ENCODE data around the gene MAEA.
"Not testable (repeated sequence)": the region's sequence is repeated elsewhere in the genome, so short reads cannot be mapped to it uniquely, and the experiment has no call there.

The MAEA gene

DNA sequence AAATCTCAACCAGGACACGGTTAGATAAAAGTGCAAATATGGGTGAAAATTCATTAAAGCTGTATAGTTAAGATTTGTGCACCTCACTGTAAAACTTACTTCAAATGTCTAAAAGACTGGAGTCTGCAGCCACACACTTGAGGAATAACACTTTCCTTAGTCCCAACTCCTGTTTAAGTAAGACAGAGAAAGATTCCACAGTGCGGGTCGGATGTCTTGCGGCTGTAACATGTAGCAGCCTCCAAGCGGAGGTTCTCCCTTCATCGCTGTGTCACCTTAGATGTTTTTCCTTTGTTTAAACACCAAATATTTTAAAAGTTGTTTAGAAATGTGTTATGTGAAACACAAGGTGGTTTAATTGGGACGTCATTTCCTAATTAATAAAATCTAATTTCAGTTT lies 905 bp upstream of the MAEA start:
- Histone ChIP-seq H3K36me3 (ENCODE audit: insufficient read depth, low read depth, low read length) (no peaks in the 10 kb centered on the region), H3K27ac (ENCODE audit: low read length) (peak overlapping the region; percentile 97), H3K4me1 (ENCODE audit: insufficient read depth, low read length) (peaks cover 8% of the 10 kb centered on the region), H3K27me3 (ENCODE audit: insufficient read depth, low read length) (no peaks in the 10 kb centered on the region), H3K4me3 (ENCODE audit: low read length) (peak overlapping the region; percentile 96), H3K9me3 (ENCODE audit: insufficient read depth, low read depth, low read length) (peaks cover 18% of the 10 kb centered on the region; the same call in 1 of the 2 replicates), H3K9ac (ENCODE audit: low read depth, low read length) (peak overlapping the region; percentile 97; the same call in 1 of the 2 replicates)

DNA sequence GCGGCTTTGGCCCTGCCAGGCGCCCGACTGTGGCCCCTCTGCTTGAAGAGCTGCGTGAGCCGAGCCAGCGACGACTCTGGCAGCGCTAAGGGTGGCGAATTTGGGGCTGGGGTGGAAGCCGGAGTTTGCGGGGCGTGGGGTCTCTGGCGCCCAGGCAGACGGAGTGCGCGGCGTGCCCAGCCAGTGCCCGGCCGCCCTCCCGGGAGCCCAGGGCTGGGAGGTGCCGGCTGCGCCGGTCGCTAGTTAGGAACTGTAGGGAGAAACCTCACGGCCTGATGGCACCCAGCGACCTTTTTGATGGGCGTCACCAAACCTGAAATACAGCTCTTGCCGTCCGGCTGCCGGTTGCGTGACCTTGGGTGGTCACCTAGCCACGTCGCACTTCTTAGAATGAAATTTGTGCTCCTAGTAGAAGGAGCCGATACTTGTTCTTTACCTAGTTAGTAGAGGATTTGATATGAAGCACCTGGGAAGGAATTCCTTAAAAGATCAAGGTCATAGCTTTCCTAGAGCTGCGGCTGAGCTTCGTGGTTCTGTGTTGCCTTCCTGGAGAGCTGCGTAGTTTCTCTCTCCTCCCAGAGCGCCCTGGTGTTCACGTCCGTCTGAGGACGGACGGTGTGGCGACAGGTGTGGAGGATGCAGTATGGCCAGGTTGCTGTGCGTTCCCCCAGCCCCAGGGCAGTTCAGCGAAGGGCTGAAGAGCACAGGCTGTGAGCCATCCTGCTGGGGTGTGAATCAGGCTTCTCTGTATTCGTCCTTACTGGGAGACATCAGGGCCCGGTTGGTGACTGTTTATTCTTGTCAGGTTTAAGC lies 680 bp downstream of the MAEA start:
- Histone ChIP-seq H3K9me3 (ENCODE audit: insufficient read depth, low read depth, low read length) (peaks cover 11% of the 10 kb centered on the region; the same call in 1 of the 2 replicates), H3K4me1 (ENCODE audit: insufficient read depth, low read length) (peaks cover 8% of the 10 kb centered on the region), H3K36me3 (ENCODE audit: insufficient read depth, low read depth, low read length) (no peaks in the 10 kb centered on the region), H3K27me3 (ENCODE audit: insufficient read depth, low read length) (no peaks in the 10 kb centered on the region), H3K4me3 (ENCODE audit: low read length) (peak overlapping the region; percentile 96), H3K27ac (ENCODE audit: low read length) (peak overlapping the region; percentile 48), H3K9ac (ENCODE audit: low read depth, low read length) (peak overlapping the region; percentile 88)

DNA sequence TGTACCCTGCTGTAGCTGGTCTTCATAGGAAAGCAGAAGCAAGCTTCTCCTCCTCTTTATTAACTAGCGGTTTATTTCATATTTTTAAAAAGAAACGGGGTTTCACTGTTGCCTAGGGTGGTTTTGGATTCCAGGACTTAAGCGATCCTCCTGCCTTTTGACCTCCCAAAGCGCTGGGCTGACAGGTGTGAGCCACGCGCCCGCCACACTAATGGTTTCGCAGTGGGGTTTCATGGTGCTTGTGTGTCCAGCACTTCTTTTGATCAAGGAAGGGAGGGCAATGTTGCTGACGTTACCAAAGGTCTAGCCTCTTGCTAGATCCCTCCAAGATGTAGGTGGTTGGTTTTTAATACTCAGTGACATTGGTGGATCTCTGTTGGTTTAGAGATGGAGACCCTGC lies 1.4 kb downstream of the MAEA start:
- H3K9ac ChIP-seq (ENCODE audit: low read depth, low read length) = peak overlapping the region; percentile 88
- H3K4me3 ChIP-seq (ENCODE audit: low read length) = peak overlapping the region; percentile 96
- peaks cover 8% of the 10 kb centered on the region for H3K4me1 ChIP-seq (ENCODE audit: insufficient read depth, low read length)
- H3K27ac ChIP-seq (ENCODE audit: low read length) = no peak overlapping the region
- peaks cover 4% of the 10 kb centered on the region; the same call in 1 of the 2 replicates for H3K9me3 ChIP-seq (ENCODE audit: insufficient read depth, low read depth, low read length)
- H3K27me3 ChIP-seq (ENCODE audit: insufficient read depth, low read length) = no peaks in the 10 kb centered on the region
- no peaks in the 10 kb centered on the region for H3K36me3 ChIP-seq (ENCODE audit: insufficient read depth, low read depth, low read length)

DNA sequence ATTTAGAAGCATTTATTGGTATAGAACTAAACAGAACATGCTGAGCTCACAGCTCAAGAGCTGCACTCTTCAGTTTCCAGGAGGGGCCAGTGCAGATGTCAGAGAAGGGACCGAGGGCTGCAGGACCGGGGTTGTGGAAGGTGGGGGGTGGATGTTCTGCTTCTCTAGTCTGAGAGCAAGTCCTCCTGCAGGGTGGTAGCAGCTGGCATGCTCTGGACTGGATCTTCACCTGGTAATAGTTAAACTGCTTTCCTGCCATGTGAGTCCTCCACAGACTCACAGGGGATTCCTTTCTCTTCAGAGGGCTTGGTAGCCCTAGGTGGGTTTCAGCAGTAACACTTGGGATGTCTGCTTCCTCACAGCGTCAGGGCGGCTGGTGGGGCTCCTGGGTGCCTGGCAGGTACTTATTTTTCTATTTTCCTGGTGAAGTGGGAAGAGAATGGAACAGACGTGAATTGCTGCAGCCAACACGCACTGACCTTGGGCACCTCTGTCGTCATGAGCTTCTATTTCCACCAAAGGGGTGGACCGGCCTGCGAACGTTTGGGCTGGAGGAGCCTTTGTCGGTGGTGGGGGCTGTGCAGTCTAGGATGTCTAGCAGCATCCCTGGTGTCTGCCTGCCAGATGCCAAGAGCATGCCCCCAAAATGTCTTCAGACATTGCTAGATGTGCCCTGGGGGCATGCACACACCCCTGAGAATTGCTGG lies 2.5 kb downstream of the MAEA start:
- Histone ChIP-seq H3K36me3 (ENCODE audit: insufficient read depth, low read depth, low read length) (0 out of 2 replicates have a peak, but pooled peaks cover 5% of the 10 kb centered on the region), H3K4me3 (ENCODE audit: low read length) (no peak overlapping the region), H3K27me3 (ENCODE audit: insufficient read depth, low read length) (no peaks in the 10 kb centered on the region), H3K27ac (ENCODE audit: low read length) (no peak overlapping the region), H3K9ac (ENCODE audit: low read depth, low read length) (no peak overlapping the region), H3K9me3 (ENCODE audit: insufficient read depth, low read depth, low read length) (no peaks in the 10 kb centered on the region), H3K4me1 (ENCODE audit: insufficient read depth, low read length) (peaks cover 8% of the 10 kb centered on the region)

DNA sequence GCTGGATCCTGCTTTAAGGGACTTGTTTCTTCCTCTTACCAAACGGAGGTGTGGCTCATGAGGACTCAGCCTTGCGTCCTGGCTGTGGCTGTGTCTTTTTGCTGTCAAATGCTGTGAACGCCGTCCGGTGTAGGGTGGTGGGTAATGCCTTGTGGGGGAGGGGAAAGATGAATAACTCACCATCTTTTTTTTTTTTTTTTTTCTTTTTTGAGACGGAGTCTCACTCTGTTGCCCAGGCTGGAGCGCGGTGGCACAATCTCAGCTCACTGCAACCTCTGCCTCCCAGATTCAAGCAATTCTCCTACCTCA lies 3.0 kb downstream of the MAEA start:
- H3K4me3 ChIP-seq (ENCODE audit: low read length); H3K9me3 ChIP-seq (ENCODE audit: insufficient read depth, low read depth, low read length); H3K27me3 ChIP-seq (ENCODE audit: insufficient read depth, low read length); H3K27ac ChIP-seq (ENCODE audit: low read length); H3K9ac ChIP-seq (ENCODE audit: low read depth, low read length): not testable (repeated sequence)
- peaks cover 13% of the 10 kb centered on the region for H3K4me1 ChIP-seq (ENCODE audit: insufficient read depth, low read length)
- 0 out of 2 replicates have a peak, but pooled peaks cover 11% of the 10 kb centered on the region for H3K36me3 ChIP-seq (ENCODE audit: insufficient read depth, low read depth, low read length)

DNA sequence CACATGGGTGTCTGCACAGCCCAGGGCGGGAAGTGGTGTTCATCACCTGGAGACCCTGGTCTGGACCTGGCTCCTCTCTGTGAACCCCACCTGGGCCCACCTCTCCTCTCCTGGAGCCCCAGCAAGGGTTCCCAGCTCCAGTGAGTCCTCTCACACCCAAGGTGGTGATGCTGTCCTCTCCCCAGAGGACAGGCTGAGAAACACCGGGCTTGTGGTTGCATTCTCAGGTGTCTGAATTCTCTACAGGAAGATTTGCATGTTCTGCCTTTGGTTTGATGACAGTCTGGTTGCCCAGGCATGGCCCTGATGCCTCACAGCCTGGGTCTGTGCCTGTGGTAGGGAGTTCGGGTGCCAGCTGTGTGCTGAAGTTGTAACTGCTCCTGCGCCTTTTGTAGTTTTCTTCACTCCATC lies 3.8 kb downstream of the MAEA start:
- H3K9me3 ChIP-seq (ENCODE audit: insufficient read depth, low read depth, low read length) = no peaks in the 10 kb centered on the region
- no peak overlapping the region for H3K9ac ChIP-seq (ENCODE audit: low read depth, low read length)
- H3K27ac ChIP-seq (ENCODE audit: low read length) = no peak overlapping the region
- H3K27me3 ChIP-seq (ENCODE audit: insufficient read depth, low read length) = no peaks in the 10 kb centered on the region
- 0 out of 2 replicates have a peak, but pooled peaks cover 14% of the 10 kb centered on the region for H3K36me3 ChIP-seq (ENCODE audit: insufficient read depth, low read depth, low read length)
- H3K4me1 ChIP-seq (ENCODE audit: insufficient read depth, low read length) = peaks cover 13% of the 10 kb centered on the region
- no peak overlapping the region for H3K4me3 ChIP-seq (ENCODE audit: low read length)

DNA sequence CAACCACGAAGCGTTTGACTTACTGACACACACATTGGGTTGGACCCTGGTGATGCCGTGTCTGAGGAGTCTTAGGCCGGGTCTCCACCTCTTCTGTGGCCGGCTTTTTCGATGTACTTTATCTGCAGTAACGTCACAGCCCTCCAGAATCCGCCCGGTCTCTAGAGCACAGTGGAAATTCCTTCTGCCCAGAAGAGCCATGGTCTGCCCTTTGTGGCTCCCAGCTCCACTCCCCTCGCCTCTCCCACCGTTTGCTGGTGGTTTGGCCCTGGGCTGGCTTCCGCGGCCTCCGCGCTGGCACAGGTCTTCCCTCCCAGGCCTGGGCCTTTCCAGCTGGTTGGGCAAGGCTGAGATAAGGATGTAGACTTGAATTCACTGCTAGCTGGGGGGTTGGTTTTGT lies 4.3 kb downstream of the MAEA start:
- H3K27ac ChIP-seq (ENCODE audit: low read length) = no peak overlapping the region
- H3K36me3 ChIP-seq (ENCODE audit: insufficient read depth, low read depth, low read length) = 0 out of 2 replicates have a peak, but pooled peaks cover 14% of the 10 kb centered on the region
- H3K27me3 ChIP-seq (ENCODE audit: insufficient read depth, low read length) = no peaks in the 10 kb centered on the region
- H3K4me1 ChIP-seq (ENCODE audit: insufficient read depth, low read length) = peaks cover 10% of the 10 kb centered on the region
- no peaks in the 10 kb centered on the region for H3K9me3 ChIP-seq (ENCODE audit: insufficient read depth, low read depth, low read length)
- H3K4me3 ChIP-seq (ENCODE audit: low read length) = no peak overlapping the region
- H3K9ac ChIP-seq (ENCODE audit: low read depth, low read length) = 0 out of 2 replicates have a peak overlapping the region, but pooled peaks have one; percentile 15

DNA sequence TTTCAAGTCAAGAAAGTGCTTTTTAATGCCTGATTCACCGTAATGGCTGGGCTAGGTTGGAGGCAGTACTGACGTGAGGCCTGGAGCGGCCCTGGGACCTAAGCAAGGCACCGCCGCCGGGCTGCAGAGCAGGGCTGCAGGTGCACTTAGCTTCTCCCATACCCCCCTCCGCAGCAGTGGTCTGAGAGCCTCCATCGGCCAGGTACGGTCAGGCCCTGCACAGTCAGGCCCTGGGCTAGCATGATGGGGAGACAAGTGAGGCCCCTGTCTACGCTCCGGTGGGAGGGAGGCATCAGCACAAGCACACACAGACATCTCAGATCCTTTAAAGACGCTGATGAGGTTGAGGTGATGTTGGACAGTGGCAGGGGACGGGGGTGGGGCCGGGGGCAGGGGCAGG lies 4.7 kb downstream of the MAEA start:
- Histone ChIP-seq H3K9me3 (ENCODE audit: insufficient read depth, low read depth, low read length) (no peaks in the 10 kb centered on the region), H3K27ac (ENCODE audit: low read length) (no peak overlapping the region), H3K9ac (ENCODE audit: low read depth, low read length) (0 out of 2 replicates have a peak overlapping the region, but pooled peaks have one; percentile 15), H3K27me3 (ENCODE audit: insufficient read depth, low read length) (no peaks in the 10 kb centered on the region), H3K36me3 (ENCODE audit: insufficient read depth, low read depth, low read length) (0 out of 2 replicates have a peak, but pooled peaks cover 14% of the 10 kb centered on the region), H3K4me1 (ENCODE audit: insufficient read depth, low read length) (peaks cover 10% of the 10 kb centered on the region), H3K4me3 (ENCODE audit: low read length) (no peak overlapping the region)

DNA sequence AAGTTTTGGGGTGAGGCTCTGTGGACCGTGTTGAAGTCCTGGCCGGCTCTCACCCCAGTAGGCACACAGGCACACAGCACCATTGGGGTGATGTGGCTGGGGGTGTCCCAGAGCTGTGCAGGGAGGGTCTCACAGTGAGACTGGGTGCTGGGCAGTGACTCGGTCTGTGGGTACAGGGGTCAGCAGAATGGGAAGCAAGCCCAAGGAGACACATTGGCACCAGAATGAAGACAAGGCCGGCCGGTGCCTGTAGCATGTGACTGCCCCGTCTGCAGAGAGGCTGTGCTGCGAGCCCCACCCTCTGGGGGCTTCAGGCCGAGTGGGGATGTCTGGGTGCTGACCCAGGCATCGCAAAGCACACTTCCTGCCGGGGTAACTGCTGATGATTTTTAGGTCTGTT lies 5.2 kb downstream of the MAEA start:
- H3K27ac ChIP-seq (ENCODE audit: low read length) = no peak overlapping the region
- H3K9me3 ChIP-seq (ENCODE audit: insufficient read depth, low read depth, low read length) = no peaks in the 10 kb centered on the region
- peaks cover 19% of the 10 kb centered on the region for H3K36me3 ChIP-seq (ENCODE audit: insufficient read depth, low read depth, low read length)
- no peak overlapping the region for H3K4me3 ChIP-seq (ENCODE audit: low read length)
- no peak overlapping the region for H3K9ac ChIP-seq (ENCODE audit: low read depth, low read length)
- peaks cover 10% of the 10 kb centered on the region for H3K4me1 ChIP-seq (ENCODE audit: insufficient read depth, low read length)
- H3K27me3 ChIP-seq (ENCODE audit: insufficient read depth, low read length) = no peaks in the 10 kb centered on the region

DNA sequence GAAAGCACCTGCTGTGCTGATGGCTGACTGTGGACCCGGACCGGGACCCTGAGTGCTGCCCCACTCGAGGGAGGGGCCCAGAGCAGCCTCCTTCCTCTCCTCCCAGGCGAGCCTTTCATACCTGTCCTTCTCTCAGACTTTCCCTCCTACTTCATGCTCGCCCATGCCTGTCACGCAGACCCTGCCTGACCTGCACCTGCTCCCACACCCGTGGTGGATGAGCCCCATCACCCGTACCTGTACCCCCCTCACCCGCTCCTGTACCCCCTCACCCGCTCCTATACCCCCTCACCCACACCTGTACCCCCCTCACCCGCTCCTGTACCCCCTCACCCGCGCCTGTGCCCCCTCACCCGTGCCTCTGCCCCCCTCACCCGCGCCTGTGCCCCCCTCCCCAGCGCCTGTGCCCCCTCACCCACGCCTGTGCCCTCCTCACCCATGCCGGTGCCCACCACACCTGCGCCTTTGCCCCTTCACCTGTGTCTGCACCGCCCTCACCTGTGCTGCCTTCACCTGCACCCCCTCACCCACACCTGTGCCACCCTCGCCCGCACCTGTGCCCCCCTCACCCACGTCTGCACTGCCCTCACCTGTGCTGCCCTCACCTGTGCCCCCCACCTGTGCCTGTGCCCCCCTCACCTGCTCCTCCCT lies 5.8 kb downstream of the MAEA start:
- H3K27ac ChIP-seq (ENCODE audit: low read length) = no peak overlapping the region
- peaks cover 10% of the 10 kb centered on the region for H3K4me1 ChIP-seq (ENCODE audit: insufficient read depth, low read length)
- no peaks in the 10 kb centered on the region for H3K9me3 ChIP-seq (ENCODE audit: insufficient read depth, low read depth, low read length)
- H3K36me3 ChIP-seq (ENCODE audit: insufficient read depth, low read depth, low read length) = peaks cover 25% of the 10 kb centered on the region
- no peaks in the 10 kb centered on the region for H3K27me3 ChIP-seq (ENCODE audit: insufficient read depth, low read length)
- no peak overlapping the region for H3K4me3 ChIP-seq (ENCODE audit: low read length)
- no peak overlapping the region for H3K9ac ChIP-seq (ENCODE audit: low read depth, low read length)

DNA sequence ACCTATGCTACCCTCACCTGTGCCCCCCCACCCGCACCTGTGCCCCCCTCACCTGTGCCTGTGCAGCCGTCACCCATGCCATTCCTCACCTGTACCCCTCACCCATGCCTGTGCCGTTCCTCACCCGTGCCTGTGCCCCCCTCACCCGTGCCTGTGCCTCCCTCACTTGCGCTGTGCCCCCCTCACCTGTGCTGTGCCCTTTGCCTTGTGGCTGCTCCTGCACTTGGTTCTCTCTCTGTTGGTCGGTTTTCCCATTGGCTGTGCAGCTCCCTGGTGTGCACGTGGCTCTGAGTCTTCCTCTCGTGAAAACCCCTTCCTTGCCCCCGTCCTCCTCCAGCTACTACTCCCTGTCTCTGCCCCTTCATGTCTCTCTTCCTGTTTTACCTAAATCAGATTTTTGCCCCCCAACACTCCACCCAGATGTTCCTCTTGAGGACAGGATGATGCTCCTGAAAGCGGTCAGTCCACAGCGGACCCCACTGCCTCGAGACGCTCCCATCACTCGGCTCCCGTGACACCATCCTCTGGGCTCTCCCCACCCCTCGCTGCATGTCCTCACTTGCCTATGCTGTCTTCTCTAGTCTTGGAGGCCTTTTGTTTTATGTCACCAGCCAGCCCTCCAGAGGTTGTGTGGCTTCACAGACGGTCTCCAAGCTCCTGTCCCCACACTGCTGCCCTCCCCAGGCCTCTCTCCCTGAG lies 6.8 kb downstream of the MAEA start:
- Histone ChIP-seq H3K27ac (ENCODE audit: low read length) (no peak overlapping the region), H3K36me3 (ENCODE audit: insufficient read depth, low read depth, low read length) (peaks cover 34% of the 10 kb centered on the region), H3K4me3 (ENCODE audit: low read length) (no peak overlapping the region), H3K9ac (ENCODE audit: low read depth, low read length) (no peak overlapping the region), H3K27me3 (ENCODE audit: insufficient read depth, low read length) (no peaks in the 10 kb centered on the region), H3K9me3 (ENCODE audit: insufficient read depth, low read depth, low read length) (no peaks in the 10 kb centered on the region), H3K4me1 (ENCODE audit: insufficient read depth, low read length) (peaks cover 5% of the 10 kb centered on the region)

All from iPS-20b (cell line).